Calu3 (cell line): ENCODE data around the gene MACROH2A1. TPM values are rescaled to one million over a fixed set of nuclear protein-coding genes. Genes with fewer than 3 reads are reported as not detected.

ENCODE experiments used
- BruUV-seq: library from RNA; stranded (reverse); fragments of 400-500 nt; replicated peaks from 2 replicates; lab custom pipeline; 2021; lab: Mats Ljungman, UMichigan
- CTCF ChIA-PET: fragments of 300-600 bp; sonication (Branson Sonifier 250); formaldehyde crosslinking; loops from one replicate; lab custom pipeline; 2022; ENCODE audit warnings: antibody characterized with exemption; lab: Charles Lee
- DNase-seq: peaks from one replicate; pipeline ENCODE4 v3.0.0; 2022
- H3K27ac Mint-ChIP-seq: one replicate; pipeline ENCODE4 v1.8.0; 2022; ENCODE audit warnings: mixed read lengths; ENCODE audit not compliant: unreplicated experiment
- H3K27me3 Mint-ChIP-seq: one replicate; pipeline ENCODE4 v1.8.0; 2022; ENCODE audit warnings: mixed read lengths; ENCODE audit not compliant: unreplicated experiment
- H3K36me3 Mint-ChIP-seq: one replicate; pipeline ENCODE4 v1.8.0; 2022; ENCODE audit warnings: mild to moderate bottlenecking, moderate library complexity, mixed read lengths; ENCODE audit not compliant: insufficient read depth, unreplicated experiment
- H3K4me1 Mint-ChIP-seq: one replicate; pipeline ENCODE4 v1.8.0; 2022; ENCODE audit warnings: mild to moderate bottlenecking, low read depth, mixed read lengths; ENCODE audit not compliant: unreplicated experiment
- H3K4me3 Mint-ChIP-seq: one replicate; pipeline ENCODE4 v1.8.0; 2022; ENCODE audit warnings: mild to moderate bottlenecking, low read depth, moderate library complexity, mixed read lengths; ENCODE audit not compliant: unreplicated experiment
- H3K9me3 Mint-ChIP-seq: one replicate; pipeline ENCODE4 v1.8.0; 2022; ENCODE audit warnings: low read depth, mixed read lengths; ENCODE audit not compliant: unreplicated experiment
- intact Hi-C: fragments of 100-400 bp; cut with micrococcal nuclease; formaldehyde crosslinking; loops from one replicate; pipeline ENCODE4 v1.10.0; 2022; ENCODE audit not compliant: unreplicated experiment
- total RNA-seq: library from RNA; stranded (reverse); gene quantifications from 2 replicates; pipeline ENCODE4 v1.2.3, GENCODE V29; 2022
- TF ChIP-seq, protein P1 (sequence below): fragments of 200-600 bp; IDR thresholded peaks from one replicate; pipeline ENCODE4 v1.8.0; 2022; ENCODE audit warnings: antibody characterized with exemption; ENCODE audit not compliant: unreplicated experiment

The MACROH2A1 gene
- total RNA-seq, 1 experiment from 2014 or later: 368 TPM

- BruUV-seq: no TSS peak
- Mint-ChIP-seq H3K9me3 (peaks cover 2% of the 10 kb centered on the region), H3K27me3 (peaks cover 69% of the 10 kb centered on the region), H3K36me3 (no peaks in the 10 kb centered on the region), H3K4me1 (no peaks in the 10 kb centered on the region), H3K4me3 (no peak overlapping the region), H3K27ac (no peak overlapping the region)
- intact Hi-C loops: no loop called here
- CTCF ChIA-PET: no interaction called here
- TF ChIP-seq, protein P1, sequence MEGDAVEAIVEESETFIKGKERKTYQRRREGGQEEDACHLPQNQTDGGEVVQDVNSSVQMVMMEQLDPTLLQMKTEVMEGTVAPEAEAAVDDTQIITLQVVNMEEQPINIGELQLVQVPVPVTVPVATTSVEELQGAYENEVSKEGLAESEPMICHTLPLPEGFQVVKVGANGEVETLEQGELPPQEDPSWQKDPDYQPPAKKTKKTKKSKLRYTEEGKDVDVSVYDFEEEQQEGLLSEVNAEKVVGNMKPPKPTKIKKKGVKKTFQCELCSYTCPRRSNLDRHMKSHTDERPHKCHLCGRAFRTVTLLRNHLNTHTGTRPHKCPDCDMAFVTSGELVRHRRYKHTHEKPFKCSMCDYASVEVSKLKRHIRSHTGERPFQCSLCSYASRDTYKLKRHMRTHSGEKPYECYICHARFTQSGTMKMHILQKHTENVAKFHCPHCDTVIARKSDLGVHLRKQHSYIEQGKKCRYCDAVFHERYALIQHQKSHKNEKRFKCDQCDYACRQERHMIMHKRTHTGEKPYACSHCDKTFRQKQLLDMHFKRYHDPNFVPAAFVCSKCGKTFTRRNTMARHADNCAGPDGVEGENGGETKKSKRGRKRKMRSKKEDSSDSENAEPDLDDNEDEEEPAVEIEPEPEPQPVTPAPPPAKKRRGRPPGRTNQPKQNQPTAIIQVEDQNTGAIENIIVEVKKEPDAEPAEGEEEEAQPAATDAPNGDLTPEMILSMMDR: no peak
- no peak for DNase-seq
These were observed 109.4 kb downstream of the MACROH2A1 start for GRCh38 chr5:135289651-135290050.

DNA sequence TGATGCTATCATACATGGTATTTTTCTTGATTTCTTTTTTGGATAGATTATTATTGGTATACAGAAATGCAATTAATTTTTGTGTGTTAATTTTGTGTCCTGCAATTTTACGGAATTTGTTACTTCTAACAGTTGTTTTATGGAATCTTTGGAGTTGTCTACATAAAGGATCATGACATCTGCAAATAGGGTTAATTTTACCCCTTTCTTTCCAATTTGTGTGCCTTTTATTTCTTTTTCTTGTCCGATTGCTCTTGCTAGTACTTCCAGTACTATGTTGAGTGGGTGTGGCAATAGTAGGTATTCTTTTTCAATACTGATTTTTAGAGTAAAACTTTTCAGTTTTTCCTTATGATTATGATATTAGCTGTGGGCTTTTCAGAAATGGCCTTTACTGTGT lies 111.5 kb downstream of the MACROH2A1 start:
- no peaks in the 10 kb centered on the region for H3K4me1 Mint-ChIP-seq
- intact Hi-C loops: no loop called here
- TF ChIP-seq, protein P1: no peak
- peaks cover 2% of the 10 kb centered on the region for H3K9me3 Mint-ChIP-seq
- H3K27me3 Mint-ChIP-seq: peaks cover 85% of the 10 kb centered on the region
- BruUV-seq: no TSS peak
- no peak overlapping the region for H3K4me3 Mint-ChIP-seq
- CTCF ChIA-PET: no interaction called here
- H3K36me3 Mint-ChIP-seq: no peaks in the 10 kb centered on the region
- H3K27ac Mint-ChIP-seq: no peak overlapping the region
- DNase-seq: no peak

Other genes starting within 250 kb of the MACROH2A1 start
- gene DCANP1, start 48.1 kb upstream of the MACROH2A1 start, total RNA-seq: not detected in 2 replicates
- not detected in 2 replicates for gene TIFAB, start 53.1 kb upstream of the MACROH2A1 start, total RNA-seq
- gene NEUROG1, start 136.7 kb upstream of the MACROH2A1 start, total RNA-seq: not detected in 2 replicates
- gene CXCL14, start 179.8 kb upstream of the MACROH2A1 start, total RNA-seq: 0.27 TPM in 1 of 2 replicates, not detected in the other